MCF 10A (cell line): ENCODE measurements around the gene RBM20. TPM values are rescaled to one million over a fixed set of nuclear protein-coding genes. Genes with fewer than 3 reads are reported as not detected.

Source experiments
- BruUV-seq: library from RNA; stranded (reverse); fragments of 400-500 nt; replicated peaks from 2 replicates; lab custom pipeline; 2021; lab: Mats Ljungman, UMichigan
- CTCF ChIA-PET: fragments of 300-600 bp; sonication (Branson Sonifier 250); formaldehyde crosslinking; extraction: SDS; loops from one replicate; lab custom pipeline; 2021; ENCODE audit warnings: antibody characterized with exemption, inconsistent platforms; lab: Yijun Ruan, JAX
- POLR2A ChIA-PET: fragments of 300-600, 350-650 bp; sonication (Branson Sonifier 250); formaldehyde crosslinking; extraction: SDS; loops from one replicate; lab custom pipeline; 2020; ENCODE audit warnings: antibody characterized with exemption, inconsistent platforms; lab: Yijun Ruan, JAX
- DNase-seq: peaks from one replicate; pipeline ENCODE4 v3.0.0-alpha.2; 2018; ENCODE audit not compliant: unreplicated experiment
- H3K27ac Mint-ChIP-seq: one replicate; pipeline ENCODE4 v1.8.0; 2022; ENCODE audit warnings: mild to moderate bottlenecking, low read depth, mixed read lengths; ENCODE audit not compliant: unreplicated experiment
- H3K27me3 Mint-ChIP-seq: one replicate; pipeline ENCODE4 v1.8.0; 2022; ENCODE audit warnings: mixed read lengths; ENCODE audit not compliant: insufficient read depth, unreplicated experiment
- H3K36me3 Mint-ChIP-seq: one replicate; pipeline ENCODE4 v1.8.0; 2022; ENCODE audit warnings: mild to moderate bottlenecking, moderate library complexity, mixed read lengths; ENCODE audit not compliant: insufficient read depth, unreplicated experiment
- H3K4me1 Mint-ChIP-seq: one replicate; pipeline ENCODE4 v1.8.0; 2022; ENCODE audit warnings: mixed read lengths; ENCODE audit not compliant: insufficient read depth, unreplicated experiment
- H3K4me3 Mint-ChIP-seq: one replicate; pipeline ENCODE4 v1.8.0; 2022; ENCODE audit warnings: mild to moderate bottlenecking, moderate library complexity, mixed read lengths; ENCODE audit not compliant: unreplicated experiment
- H3K9me3 Mint-ChIP-seq: one replicate; pipeline ENCODE4 v1.8.0; 2022; ENCODE audit warnings: mixed read lengths; ENCODE audit not compliant: unreplicated experiment
- intact Hi-C: fragments of 100-400 bp; cut with micrococcal nuclease; formaldehyde crosslinking; loops from 2 replicates; pipeline ENCODE4 v1.14.1; 2022
- total RNA-seq: library from RNA; stranded (reverse); gene quantifications from 2 replicates; pipeline ENCODE4 v1.2.3, GENCODE V29; 2022
- TF ChIP-seq, protein P1 (sequence below): fragments of 200-600 bp; IDR thresholded peaks from one replicate; pipeline ENCODE4 v1.8.0; 2022; ENCODE audit warnings: antibody characterized with exemption, mild to moderate bottlenecking; ENCODE audit not compliant: unreplicated experiment

RBM20 gene
- total RNA-seq, 1 experiment from 2014 or later, result not detected

GRCh38 chr10:110625356-110625894 lies 18.7 kb upstream of the RBM20 start:
- Mint-ChIP-seq H3K27ac (no peak overlapping the region), H3K36me3 (no peaks in the 10 kb centered on the region), H3K4me1 (peaks cover 22% of the 10 kb centered on the region), H3K27me3 (no peaks in the 10 kb centered on the region), H3K9me3 (no peaks in the 10 kb centered on the region), H3K4me3 (no peak overlapping the region)
- ChIA-PET CTCF (interaction anchor here (0.6 to 4.0 kb wide), 2 partner anchors 14 to 122 kb away, joined by 4 to 20 read pairs; no protein-coding TSS in a partner anchor), POLR2A (interaction anchor here (0.5 kb wide), 1 partner anchor 262 kb away, joined by 3 read pairs; no protein-coding TSS in a partner anchor)
- no peak for DNase-seq
- intact Hi-C loops, result no loop called here
- TF ChIP-seq, protein P1, sequence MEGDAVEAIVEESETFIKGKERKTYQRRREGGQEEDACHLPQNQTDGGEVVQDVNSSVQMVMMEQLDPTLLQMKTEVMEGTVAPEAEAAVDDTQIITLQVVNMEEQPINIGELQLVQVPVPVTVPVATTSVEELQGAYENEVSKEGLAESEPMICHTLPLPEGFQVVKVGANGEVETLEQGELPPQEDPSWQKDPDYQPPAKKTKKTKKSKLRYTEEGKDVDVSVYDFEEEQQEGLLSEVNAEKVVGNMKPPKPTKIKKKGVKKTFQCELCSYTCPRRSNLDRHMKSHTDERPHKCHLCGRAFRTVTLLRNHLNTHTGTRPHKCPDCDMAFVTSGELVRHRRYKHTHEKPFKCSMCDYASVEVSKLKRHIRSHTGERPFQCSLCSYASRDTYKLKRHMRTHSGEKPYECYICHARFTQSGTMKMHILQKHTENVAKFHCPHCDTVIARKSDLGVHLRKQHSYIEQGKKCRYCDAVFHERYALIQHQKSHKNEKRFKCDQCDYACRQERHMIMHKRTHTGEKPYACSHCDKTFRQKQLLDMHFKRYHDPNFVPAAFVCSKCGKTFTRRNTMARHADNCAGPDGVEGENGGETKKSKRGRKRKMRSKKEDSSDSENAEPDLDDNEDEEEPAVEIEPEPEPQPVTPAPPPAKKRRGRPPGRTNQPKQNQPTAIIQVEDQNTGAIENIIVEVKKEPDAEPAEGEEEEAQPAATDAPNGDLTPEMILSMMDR, result no peak
- BruUV-seq, result no TSS peak

- peaks cover 22% of the 10 kb centered on the region for H3K4me1 Mint-ChIP-seq
- DNase-seq, result no peak
- no peaks in the 10 kb centered on the region for H3K27me3 Mint-ChIP-seq
- no peak overlapping the region for H3K27ac Mint-ChIP-seq
- no TSS peak for BruUV-seq
- ChIA-PET POLR2A (no interaction called here), CTCF (interaction anchor here (0.5 kb wide), 1 partner anchor 13 kb away, joined by 3 read pairs; no protein-coding TSS in a partner anchor)
- H3K4me3 Mint-ChIP-seq, result no peak overlapping the region
- no peaks in the 10 kb centered on the region for H3K9me3 Mint-ChIP-seq
- H3K36me3 Mint-ChIP-seq, result no peaks in the 10 kb centered on the region
- intact Hi-C loops, result no loop called here
- TF ChIP-seq, protein P1, result no peak
Observed at GRCh38 chr10:110625951-110626855, 17.9 kb upstream of the RBM20 start.

DNA sequence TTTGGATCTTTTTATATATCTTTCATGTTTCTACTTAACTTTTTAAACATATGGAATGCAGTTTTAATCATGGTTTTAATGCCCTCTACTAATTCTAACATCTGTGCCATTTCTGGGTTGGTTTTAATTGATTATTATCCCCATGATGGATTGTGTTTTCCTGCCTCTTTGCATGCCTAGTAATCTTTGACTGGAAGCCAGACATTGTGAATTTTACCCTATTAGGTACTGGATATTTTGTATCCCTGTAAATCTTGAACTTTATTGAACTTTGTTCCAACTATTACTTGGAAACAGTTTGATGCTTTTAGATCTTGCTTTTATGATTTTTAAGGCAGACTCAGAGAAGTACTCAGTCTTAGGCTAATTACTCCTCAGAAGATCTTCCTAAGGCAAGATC lies 16.0 kb upstream of the RBM20 start:
- H3K4me1 Mint-ChIP-seq, result peaks cover 31% of the 10 kb centered on the region
- H3K27me3 Mint-ChIP-seq, result no peaks in the 10 kb centered on the region
- intact Hi-C loops, result no loop called here
- no peak overlapping the region for H3K27ac Mint-ChIP-seq
- CTCF ChIA-PET, result no interaction called here
- BruUV-seq, result no TSS peak
- H3K36me3 Mint-ChIP-seq, result no peaks in the 10 kb centered on the region
- POLR2A ChIA-PET, result no interaction called here
- TF ChIP-seq, protein P1, result no peak
- no peaks in the 10 kb centered on the region for H3K9me3 Mint-ChIP-seq
- DNase-seq, result no peak
- H3K4me3 Mint-ChIP-seq, result no peak overlapping the region

DNA sequence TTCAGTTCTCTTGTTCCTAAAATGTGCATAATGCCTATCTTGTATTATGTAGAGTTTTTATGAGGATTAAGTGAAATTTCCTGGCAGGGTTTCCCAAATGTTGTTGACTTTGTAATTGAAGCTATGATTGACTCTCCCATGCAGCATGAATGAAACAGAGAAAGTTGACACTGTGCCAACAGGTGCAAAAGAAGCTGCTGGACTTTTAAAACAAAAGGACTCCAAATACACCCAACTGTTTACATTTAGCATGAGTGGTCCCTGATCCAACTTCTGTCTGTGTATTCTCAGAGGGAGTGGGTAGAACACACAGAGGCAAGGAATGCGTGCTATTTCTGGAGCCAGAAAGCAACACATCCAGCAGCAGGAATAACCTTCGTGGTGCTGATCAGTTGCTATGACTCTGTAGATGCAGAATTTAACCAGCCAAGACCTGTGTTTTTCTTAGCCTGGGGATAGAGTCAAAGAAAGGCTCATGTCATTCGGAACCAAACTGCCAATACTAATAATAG lies 14.4 kb upstream of the RBM20 start:
- Mint-ChIP-seq H3K4me3 (no peak overlapping the region), H3K9me3 (no peaks in the 10 kb centered on the region), H3K27ac (no peak overlapping the region), H3K27me3 (no peaks in the 10 kb centered on the region), H3K4me1 (peaks cover 31% of the 10 kb centered on the region), H3K36me3 (no peaks in the 10 kb centered on the region)
- ChIA-PET CTCF (interaction anchor here (0.9 to 2.5 kb wide), 3 partner anchors 11 to 43 kb away, joined by 3 to 10 read pairs (median 9); no protein-coding TSS in a partner anchor), POLR2A (interaction anchor here (0.6 to 1.4 kb wide), 9 partner anchors 9 to 726 kb away, joined by 3 to 5 read pairs (median 3); no protein-coding TSS in a partner anchor)
- DNase-seq, result peak; percentile 86
- intact Hi-C loops, result no loop called here
- BruUV-seq, result no TSS peak
- TF ChIP-seq, protein P1, result no peak
